Neutrophil (primary cell): Measurements from ENCODE around the gene LRRC49.

Source experiments
- H3K27ac ChIP-seq: fragments of 200-600 bp; sonication (generic); 2 replicates; pipeline ENCODE4 v1.5.1; 2016; ENCODE audit warnings: mild to moderate bottlenecking, moderate library complexity
- H3K27me3 ChIP-seq: fragments of 200-600 bp; sonication (generic); 2 replicates; pipeline ENCODE4 v1.6.0; 2016; ENCODE audit warnings: mild to moderate bottlenecking
- H3K36me3 ChIP-seq: fragments of 200-600 bp; sonication (generic); 2 replicates; pipeline ENCODE4 v1.5.1; 2017
- H3K4me1 ChIP-seq, 2 experiments: fragments of 200-600 bp in 1 of 2; sonication (generic) in 1 of 2; 1 replicate in 1 of 2; 2 replicates in 1 of 2; pipeline versions ENCODE4 v1.5.1 to v1.6.1; 2013 to 2016; ENCODE audit warnings: low read depth in 1 of 2, low read length in 1 of 2, mild to moderate bottlenecking in 1 of 2, moderate library complexity in 1 of 2; ENCODE audit not compliant: control insufficient read depth in 1 of 2, insufficient read depth in 1 of 2
- H3K4me3 ChIP-seq, 2 experiments: fragments of 200-600 bp in 1 of 2; sonication (generic) in 1 of 2; 1 replicate in 1 of 2; 2 replicates in 1 of 2; pipeline ENCODE4 v1.5.1; 2013 to 2016; ENCODE audit warnings: low read depth in 1 of 2, low read length in 1 of 2, mild to moderate bottlenecking in 1 of 2, moderate library complexity in 1 of 2
- H3K9me3 ChIP-seq: fragments of 200-600 bp; sonication (generic); 2 replicates; pipeline ENCODE4 v1.5.1; 2016
- TF ChIP-seq, protein P1 (sequence below): fragments of 200-600 bp; sonication (generic); IDR thresholded peaks from 2 replicates; pipeline ENCODE4 v1.5.1; 2016; ENCODE audit warnings: antibody characterized with exemption

Gene LRRC49

DNA sequence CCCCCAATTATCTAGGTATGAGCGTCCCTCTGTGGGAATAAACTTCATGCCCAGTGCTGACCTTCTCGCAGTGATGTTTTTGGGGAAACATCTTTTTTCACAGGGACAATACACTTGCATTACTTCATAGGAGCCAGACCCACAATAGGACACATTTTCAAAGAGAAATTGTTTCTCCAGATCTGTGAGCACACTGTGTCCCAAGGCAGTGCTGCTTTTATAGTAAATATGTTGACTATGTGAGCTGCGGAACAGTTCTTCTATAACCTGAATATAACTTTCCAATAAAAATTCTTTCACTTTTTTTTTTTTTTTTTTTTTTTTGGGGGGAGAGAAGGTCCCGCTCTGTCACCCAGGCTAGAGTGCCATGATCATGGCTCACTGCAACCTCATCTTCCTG is 205.3 kb downstream of the LRRC49 start:
- H3K27ac ChIP-seq = no peak overlapping the region
- H3K36me3 ChIP-seq = no peaks in the 10 kb centered on the region
- H3K9me3 ChIP-seq = no peaks in the 10 kb centered on the region
- TF ChIP-seq, protein P1, sequence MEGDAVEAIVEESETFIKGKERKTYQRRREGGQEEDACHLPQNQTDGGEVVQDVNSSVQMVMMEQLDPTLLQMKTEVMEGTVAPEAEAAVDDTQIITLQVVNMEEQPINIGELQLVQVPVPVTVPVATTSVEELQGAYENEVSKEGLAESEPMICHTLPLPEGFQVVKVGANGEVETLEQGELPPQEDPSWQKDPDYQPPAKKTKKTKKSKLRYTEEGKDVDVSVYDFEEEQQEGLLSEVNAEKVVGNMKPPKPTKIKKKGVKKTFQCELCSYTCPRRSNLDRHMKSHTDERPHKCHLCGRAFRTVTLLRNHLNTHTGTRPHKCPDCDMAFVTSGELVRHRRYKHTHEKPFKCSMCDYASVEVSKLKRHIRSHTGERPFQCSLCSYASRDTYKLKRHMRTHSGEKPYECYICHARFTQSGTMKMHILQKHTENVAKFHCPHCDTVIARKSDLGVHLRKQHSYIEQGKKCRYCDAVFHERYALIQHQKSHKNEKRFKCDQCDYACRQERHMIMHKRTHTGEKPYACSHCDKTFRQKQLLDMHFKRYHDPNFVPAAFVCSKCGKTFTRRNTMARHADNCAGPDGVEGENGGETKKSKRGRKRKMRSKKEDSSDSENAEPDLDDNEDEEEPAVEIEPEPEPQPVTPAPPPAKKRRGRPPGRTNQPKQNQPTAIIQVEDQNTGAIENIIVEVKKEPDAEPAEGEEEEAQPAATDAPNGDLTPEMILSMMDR = no peak
- H3K4me1 ChIP-seq = no peaks in the 10 kb centered on the region
- no peak overlapping the region for H3K4me3 ChIP-seq
- no peaks in the 10 kb centered on the region for H3K27me3 ChIP-seq

DNA sequence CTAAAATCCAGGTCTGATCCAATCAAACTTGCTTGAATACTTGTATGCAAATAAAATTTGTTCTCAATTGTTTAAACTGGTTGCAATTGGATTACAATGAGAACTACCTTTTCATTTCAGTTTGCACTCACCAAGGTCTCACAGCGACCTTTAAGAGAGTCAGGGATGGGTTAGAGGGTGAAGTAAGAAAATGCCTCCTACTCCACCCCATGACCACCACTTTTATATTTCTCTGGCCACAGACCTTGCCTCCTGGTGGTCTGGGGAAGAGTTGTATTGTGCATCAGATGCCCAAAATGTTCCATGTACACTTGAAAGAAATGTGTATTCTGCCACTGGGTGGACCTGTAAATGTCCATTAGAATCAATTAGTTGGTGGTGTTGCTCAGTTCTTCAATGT is 206.3 kb downstream of the LRRC49 start:
- Histone ChIP-seq H3K36me3 (no peaks in the 10 kb centered on the region), H3K4me1 (no peaks in the 10 kb centered on the region), H3K4me3 (no peak overlapping the region), H3K27ac (no peak overlapping the region), H3K27me3 (peaks cover 6% of the 10 kb centered on the region), H3K9me3 (no peaks in the 10 kb centered on the region)
- TF ChIP-seq, protein P1 = no peak
